ENCODE measurements around the gene LIG3. TPM values are rescaled to one million over a fixed set of nuclear protein-coding genes. Genes with fewer than 3 reads are reported as not detected.

The LIG3 gene
- total and polyA plus RNA-seq, 2 of the 13 experiments (the other 11 are each of a cell fraction or from before 2014, with no cell fraction given) = 34.4 to 36.2 TPM

GRCh38 chr17:34961093-34961911 is 19.0 kb upstream of the LIG3 start, which contains the start of the genes CCT6B and ZNF830 (continued):
- TF ChIP-seq, protein P1, sequence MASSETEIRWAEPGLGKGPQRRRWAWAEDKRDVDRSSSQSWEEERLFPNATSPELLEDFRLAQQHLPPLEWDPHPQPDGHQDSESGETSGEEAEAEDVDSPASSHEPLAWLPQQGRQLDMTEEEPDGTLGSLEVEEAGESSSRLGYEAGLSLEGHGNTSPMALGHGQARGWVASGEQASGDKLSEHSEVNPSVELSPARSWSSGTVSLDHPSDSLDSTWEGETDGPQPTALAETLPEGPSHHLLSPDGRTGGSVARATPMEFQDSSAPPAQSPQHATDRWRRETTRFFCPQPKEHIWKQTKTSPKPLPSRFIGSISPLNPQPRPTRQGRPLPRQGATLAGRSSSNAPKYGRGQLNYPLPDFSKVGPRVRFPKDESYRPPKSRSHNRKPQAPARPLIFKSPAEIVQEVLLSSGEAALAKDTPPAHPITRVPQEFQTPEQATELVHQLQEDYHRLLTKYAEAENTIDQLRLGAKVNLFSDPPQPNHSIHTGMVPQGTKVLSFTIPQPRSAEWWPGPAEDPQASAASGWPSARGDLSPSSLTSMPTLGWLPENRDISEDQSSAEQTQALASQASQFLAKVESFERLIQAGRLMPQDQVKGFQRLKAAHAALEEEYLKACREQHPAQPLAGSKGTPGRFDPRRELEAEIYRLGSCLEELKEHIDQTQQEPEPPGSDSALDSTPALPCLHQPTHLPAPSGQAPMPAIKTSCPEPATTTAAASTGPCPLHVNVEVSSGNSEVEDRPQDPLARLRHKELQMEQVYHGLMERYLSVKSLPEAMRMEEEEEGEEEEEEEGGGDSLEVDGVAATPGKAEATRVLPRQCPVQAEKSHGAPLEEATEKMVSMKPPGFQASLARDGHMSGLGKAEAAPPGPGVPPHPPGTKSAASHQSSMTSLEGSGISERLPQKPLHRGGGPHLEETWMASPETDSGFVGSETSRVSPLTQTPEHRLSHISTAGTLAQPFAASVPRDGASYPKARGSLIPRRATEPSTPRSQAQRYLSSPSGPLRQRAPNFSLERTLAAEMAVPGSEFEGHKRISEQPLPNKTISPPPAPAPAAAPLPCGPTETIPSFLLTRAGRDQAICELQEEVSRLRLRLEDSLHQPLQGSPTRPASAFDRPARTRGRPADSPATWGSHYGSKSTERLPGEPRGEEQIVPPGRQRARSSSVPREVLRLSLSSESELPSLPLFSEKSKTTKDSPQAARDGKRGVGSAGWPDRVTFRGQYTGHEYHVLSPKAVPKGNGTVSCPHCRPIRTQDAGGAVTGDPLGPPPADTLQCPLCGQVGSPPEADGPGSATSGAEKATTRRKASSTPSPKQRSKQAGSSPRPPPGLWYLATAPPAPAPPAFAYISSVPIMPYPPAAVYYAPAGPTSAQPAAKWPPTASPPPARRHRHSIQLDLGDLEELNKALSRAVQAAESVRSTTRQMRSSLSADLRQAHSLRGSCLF (CRISPR knock-in tag; IDR thresholded peaks at IDR 0.05; ENCODE audit: borderline replicate concordance) = no peak
- TF ChIP-seq, protein P2, sequence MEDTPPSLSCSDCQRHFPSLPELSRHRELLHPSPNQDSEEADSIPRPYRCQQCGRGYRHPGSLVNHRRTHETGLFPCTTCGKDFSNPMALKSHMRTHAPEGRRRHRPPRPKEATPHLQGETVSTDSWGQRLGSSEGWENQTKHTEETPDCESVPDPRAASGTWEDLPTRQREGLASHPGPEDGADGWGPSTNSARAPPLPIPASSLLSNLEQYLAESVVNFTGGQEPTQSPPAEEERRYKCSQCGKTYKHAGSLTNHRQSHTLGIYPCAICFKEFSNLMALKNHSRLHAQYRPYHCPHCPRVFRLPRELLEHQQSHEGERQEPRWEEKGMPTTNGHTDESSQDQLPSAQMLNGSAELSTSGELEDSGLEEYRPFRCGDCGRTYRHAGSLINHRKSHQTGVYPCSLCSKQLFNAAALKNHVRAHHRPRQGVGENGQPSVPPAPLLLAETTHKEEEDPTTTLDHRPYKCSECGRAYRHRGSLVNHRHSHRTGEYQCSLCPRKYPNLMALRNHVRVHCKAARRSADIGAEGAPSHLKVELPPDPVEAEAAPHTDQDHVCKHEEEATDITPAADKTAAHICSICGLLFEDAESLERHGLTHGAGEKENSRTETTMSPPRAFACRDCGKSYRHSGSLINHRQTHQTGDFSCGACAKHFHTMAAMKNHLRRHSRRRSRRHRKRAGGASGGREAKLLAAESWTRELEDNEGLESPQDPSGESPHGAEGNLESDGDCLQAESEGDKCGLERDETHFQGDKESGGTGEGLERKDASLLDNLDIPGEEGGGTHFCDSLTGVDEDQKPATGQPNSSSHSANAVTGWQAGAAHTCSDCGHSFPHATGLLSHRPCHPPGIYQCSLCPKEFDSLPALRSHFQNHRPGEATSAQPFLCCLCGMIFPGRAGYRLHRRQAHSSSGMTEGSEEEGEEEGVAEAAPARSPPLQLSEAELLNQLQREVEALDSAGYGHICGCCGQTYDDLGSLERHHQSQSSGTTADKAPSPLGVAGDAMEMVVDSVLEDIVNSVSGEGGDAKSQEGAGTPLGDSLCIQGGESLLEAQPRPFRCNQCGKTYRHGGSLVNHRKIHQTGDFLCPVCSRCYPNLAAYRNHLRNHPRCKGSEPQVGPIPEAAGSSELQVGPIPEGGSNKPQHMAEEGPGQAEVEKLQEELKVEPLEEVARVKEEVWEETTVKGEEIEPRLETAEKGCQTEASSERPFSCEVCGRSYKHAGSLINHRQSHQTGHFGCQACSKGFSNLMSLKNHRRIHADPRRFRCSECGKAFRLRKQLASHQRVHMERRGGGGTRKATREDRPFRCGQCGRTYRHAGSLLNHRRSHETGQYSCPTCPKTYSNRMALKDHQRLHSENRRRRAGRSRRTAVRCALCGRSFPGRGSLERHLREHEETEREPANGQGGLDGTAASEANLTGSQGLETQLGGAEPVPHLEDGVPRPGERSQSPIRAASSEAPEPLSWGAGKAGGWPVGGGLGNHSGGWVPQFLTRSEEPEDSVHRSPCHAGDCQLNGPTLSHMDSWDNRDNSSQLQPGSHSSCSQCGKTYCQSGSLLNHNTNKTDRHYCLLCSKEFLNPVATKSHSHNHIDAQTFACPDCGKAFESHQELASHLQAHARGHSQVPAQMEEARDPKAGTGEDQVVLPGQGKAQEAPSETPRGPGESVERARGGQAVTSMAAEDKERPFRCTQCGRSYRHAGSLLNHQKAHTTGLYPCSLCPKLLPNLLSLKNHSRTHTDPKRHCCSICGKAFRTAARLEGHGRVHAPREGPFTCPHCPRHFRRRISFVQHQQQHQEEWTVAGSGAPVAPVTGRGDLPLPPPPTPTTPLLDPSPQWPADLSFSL (CRISPR knock-in tag; IDR thresholded peaks at IDR 0.05) = no peak
- TF ChIP-seq CAMTA2 (CRISPR knock-in tag; IDR thresholded peaks at IDR 0.05; ENCODE audit: borderline replicate concordance) (no peak), ZNF207 (IDR thresholded peaks at IDR 0.05; ENCODE audit: borderline replicate concordance) (no peak), NFRKB (IDR thresholded peaks at IDR 0.05) (peak; percentile 7; the same call in 1 of the 2 replicates), CREB1 (IDR thresholded peaks at IDR 0.05) (peak; percentile 94), CREB1 (CRISPR knock-in tag; IDR thresholded peaks at IDR 0.05) (peak; percentile 99), TARDBP (CRISPR knock-in tag; IDR thresholded peaks at IDR 0.05) (0 out of 2 replicates have a peak, but pooled peaks have one; percentile 40), FOXM1 (CRISPR knock-in tag; IDR thresholded peaks at IDR 0.05) (no peak), RNF2 (conservative IDR thresholded peaks at IDR 0.05; ENCODE audit: low read depth) (peak; percentile 83; the same call in 1 of the 2 replicates), HIVEP1 (CRISPR knock-in tag; IDR thresholded peaks at IDR 0.05) (peak; percentile 64; the same call in 1 of the 2 replicates), ZNF570 (CRISPR knock-in tag; IDR thresholded peaks at IDR 0.05; ENCODE audit: borderline replicate concordance) (no peak), ZNF576 (CRISPR knock-in tag; IDR thresholded peaks at IDR 0.05) (no peak), FOXK1 (CRISPR knock-in tag; IDR thresholded peaks at IDR 0.05; ENCODE audit: borderline replicate concordance, low read depth) (peak; percentile 71; the same call in 1 of the 2 replicates), MYC (CRISPR knock-in tag; IDR thresholded peaks at IDR 0.05; ENCODE audit: borderline replicate concordance) (peak; percentile 80; the same call in 1 of the 2 replicates), ZMAT3 (CRISPR knock-in tag; conservative IDR thresholded peaks at IDR 0.05) (peak; percentile 80; the same call in 1 of the 2 replicates)
- TF ChIP-seq, protein P3, sequence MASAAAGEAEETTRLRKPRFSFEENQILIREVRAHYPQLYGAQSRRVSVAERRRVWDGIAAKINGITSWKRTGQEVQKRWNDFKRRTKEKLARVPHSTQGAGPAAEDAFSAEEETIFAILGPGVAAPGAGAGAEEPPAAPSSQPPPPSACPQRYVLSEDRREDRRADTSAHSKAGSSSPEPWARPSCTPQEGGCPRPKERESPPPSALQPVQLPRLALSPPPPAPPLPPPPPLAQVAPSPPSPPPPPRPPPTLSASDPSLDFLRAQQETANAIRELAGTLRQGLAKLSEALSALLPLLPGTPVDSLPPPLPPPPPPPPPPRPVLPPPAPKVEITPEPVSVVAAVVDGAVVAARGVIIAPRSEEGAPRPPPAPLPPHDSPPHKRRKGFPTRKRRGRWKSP (CRISPR knock-in tag; IDR thresholded peaks at IDR 0.05) = peak; percentile 77; the same call in 1 of the 2 replicates

All from HepG2 (cell line).